HG03103 (cell line): Measurements from ENCODE around the gene SLC6A16.

Experiments used
- ATAC-seq: cut with Tn5 transposase; IDR thresholded peaks from one replicate; pipeline ENCODE4 v1.9.1; 2021; ENCODE audit warnings: low read depth; ENCODE audit not compliant: unreplicated experiment

SLC6A16 gene

DNA sequence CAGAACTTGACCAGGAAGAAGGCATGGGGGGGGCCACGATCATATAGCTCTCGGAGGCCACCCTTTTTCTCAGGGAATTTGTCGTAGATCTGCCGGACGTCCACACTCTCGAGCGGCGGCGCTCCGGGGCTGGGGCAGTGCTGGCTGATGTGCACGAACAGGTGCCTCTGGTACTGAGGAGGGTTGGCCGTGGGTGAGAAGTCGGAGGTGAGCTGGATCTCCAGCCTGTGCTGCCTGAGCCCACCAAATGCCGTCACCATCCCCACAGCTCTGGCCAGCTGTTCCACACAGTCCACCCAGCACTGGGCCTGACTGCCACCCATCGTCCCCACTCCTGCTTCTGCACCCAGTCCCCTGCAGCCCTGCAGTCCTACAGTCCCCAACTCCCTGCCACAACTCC, 22.2 kb upstream of the SLC6A16 start:
- no peak for ATAC-seq

GRCh38 chr19:49344505-49345423, 19.8 kb upstream of the SLC6A16 start:
- no peak for ATAC-seq

DNA sequence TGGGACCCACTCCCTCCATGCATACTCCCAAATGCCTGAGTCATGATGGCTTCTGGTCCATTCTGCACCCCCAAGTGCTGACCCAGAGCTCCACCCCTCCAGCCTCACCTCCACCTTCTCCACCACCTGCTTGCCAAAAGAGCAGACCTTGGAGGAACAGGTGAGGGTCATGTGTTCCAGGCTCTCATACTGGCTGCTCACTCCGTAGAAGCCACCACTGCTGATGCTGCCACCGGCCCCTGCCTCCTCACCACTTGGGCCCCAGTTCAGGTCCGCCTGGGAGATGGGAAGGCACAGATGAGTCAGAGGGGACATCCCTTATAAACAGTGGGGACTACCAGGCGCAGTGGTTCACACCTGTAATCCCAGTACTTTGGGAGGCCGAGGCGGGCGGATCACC, 18.1 kb upstream of the SLC6A16 start:
- no peak for ATAC-seq

DNA sequence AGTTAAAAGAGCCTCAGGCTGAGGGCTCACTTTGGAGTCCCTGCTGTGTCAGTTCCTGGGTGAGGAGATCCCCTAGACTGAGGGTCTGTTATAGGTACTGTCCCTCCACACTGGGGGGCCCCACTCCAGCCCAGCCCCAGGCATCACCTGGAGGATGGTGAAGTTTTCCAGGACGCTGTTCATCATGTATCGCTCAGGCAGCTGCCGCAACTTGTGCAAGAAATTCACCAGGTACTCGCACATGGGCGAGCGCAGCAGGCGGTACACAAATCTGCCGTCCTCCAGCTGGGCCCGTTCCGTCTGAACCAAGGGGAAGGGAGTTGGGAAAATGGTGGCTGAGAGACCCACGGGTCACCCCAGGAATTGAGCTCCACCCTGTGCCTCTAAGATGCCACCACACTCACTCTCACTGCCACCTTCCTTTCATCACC, 17.3 kb upstream of the SLC6A16 start:
- ATAC-seq = no peak

DNA sequence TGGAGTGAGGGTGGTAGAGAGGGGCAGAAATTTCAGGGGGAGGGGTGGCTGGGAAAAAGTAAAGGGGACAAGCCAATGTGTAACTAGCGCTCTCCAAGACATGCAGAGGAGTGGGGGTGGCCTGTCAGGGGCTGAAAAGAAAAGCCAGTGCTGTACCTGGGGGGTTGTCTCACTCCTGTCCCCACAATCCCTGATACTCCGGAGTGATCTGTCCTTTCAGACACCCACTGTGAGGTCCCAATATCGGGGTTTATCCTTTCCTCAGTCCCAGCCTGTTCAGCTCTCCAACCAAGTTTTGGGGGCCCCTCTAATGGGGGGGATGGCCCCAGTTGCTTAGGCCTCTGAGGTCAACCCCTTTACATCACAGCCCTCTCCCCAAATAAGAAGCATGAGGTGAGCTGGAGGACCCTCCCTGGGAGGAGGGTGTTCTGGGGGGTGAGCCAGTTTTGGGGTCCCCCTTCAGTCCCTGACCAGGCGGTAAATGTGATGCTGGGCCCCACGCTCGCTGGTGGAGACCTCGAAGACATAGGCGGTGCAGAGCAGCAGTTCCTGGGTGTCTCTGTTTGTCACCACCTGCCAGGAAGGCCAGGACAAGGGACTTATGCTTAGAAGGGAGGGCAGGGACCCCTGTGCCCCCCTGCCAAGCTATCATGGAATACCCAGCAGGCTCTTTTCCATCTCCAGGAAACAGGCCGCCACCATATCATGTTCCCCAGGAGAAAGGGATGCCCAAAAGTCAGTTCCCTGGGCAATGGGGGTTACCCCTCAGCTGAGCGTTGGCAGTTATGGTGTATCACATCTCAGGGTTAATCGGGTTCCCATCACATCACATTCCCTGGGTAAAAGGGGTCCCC, 16.1 kb upstream of the SLC6A16 start:
- no peak for ATAC-seq

DNA sequence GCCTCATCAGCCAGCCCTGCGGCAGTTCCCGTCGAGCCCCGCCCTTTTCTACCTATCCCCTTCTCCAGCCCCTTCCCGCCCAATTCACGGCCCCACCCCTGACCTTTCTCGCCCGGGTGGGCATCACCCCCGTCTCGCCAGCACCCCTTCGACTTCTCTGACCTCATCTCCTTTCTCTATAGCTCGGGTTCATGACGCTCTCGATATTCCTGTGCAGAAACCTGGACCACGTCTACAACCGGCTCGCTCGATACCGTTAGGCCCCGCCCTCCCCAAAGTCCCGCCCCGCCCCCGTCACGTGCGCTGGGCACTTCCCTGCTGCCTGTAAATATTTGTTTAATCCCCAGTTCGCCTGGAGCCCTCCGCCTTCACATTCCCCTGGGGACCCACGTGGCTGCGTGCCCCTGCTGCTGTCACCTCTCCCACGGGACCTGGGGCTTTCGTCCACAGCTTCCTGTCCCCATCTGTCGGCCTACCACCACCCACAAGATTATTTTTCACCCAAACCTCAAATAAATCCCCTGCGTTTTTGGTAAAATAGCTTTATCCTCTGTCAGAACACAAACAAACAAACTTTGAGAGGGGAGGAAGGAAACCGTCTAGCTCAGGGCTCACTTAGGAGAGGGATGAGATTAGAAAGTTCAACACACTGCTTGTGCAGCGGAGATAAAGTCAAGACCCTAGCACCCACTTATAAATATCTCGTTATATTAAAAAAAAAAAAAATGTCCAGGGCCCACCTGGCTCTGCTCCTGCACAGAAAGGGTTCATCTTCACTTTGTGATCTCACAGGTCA, 15.3 kb upstream of the SLC6A16 start:
- ATAC-seq = peak; percentile 45

- no peak for ATAC-seq
Observed at GRCh38 chr19:49339301-49340068, 14.5 kb upstream of the SLC6A16 start.

- ATAC-seq = no peak
Observed at GRCh38 chr19:49338691-49339300, 13.8 kb upstream of the SLC6A16 start.

DNA sequence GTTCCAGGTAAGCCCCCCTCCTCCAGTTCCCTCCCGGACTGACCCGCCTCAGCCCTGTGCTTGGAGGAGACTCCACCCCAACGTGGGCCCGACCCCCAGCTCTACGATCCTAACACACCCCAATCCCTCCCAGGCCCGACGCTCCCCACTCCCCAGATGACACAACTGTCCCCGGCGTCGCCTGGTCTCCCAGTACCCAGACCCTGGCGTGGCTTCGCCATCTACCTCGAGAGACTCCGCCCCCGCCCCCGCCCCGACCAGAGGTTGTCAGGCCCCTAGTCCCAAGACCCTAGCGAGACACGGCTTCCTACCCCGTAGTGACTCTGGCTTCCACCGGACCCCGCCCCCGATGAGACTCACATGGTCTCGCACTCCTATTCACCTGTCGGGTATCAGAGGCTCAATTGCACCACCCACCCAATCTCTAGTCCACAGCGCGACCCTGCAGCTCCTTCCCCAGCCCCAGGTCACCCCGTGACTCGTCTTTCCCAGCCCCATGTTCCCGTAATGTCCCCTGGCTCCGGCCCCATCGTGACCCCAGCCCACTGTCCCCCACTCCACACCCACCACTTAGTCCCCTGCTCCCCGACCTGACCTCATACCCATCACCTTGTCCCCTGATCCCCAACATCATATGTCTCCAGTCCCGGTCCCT, 13.2 kb upstream of the SLC6A16 start:
- ATAC-seq = no peak

GRCh38 chr19:49337267-49338022, 12.5 kb upstream of the SLC6A16 start:
- no peak for ATAC-seq

- no peak for ATAC-seq
Observed at GRCh38 chr19:49336482-49337266, 11.7 kb upstream of the SLC6A16 start.

DNA sequence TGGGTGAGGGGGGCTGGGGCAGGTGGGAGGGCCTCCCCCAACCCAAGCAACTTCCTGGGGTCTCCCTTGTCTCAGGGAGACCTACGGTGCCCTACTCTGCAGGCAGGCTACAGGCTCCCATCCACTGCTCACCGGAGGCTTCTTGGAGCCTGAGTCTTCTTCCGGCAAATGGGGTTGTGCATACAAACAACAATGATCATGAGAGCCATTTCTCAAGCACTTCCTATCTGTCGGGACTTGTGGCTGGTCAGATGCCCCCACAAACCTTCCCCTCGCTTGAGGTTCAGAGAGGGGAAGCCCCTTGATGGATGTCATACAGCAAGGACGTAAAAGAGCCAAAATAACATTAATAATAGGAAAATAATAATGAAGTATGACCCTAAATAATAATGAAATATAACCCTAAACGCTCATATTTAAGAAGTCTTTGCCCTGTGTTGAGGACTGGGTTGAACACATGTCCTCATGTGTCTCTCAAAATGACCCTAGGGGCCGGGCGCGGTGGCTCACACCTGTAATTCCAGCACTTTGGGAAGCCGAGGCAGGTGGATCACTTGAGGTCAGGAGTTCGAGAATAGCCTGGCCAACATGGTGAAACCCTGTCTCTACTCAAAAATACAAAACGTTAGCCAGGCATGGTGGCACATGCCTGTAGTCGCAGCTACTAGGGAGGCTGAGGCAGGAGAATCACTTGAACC, 10.9 kb upstream of the SLC6A16 start:
- no peak for ATAC-seq

DNA sequence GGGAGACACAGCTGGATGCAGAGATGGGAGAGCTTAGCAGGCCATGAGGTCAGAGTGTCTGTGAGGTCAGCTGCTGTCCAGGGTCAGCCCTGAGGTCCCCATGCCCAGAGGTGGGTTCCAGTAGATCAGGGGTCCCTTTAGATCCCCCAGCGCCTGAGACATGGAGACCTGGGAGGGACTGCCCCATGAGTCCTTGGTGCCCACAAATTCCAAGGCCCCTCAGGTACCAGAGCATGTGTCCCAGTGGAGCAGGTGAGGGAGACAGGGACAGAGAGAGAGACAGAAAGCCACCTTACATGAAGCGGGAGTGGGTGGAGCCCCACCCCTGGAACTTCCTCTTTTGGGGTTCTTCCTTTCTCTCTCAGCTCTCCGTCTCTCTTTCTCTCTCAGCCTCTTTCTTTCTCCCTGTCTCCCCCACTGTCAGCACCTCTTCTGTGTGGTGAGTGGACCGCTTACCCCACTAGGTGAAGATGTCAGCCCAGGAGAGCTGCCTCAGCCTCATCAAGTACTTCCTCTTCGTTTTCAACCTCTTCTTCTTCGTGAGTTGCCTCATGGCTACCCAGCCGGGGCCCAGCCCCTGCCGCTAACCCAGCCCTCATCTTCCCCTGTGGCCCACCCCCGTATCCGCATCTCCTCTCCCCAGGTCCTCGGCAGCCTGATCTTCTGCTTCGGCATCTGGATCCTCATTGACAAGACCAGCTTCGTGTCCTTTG, 10.2 kb upstream of the SLC6A16 start, which contains the start of gene CD37:
CD37 (plus strand) TSS at position 336 of the 713 bp plus-strand sequence; CDS start at position 471, 135 bp downstream.
- no peak for ATAC-seq

DNA sequence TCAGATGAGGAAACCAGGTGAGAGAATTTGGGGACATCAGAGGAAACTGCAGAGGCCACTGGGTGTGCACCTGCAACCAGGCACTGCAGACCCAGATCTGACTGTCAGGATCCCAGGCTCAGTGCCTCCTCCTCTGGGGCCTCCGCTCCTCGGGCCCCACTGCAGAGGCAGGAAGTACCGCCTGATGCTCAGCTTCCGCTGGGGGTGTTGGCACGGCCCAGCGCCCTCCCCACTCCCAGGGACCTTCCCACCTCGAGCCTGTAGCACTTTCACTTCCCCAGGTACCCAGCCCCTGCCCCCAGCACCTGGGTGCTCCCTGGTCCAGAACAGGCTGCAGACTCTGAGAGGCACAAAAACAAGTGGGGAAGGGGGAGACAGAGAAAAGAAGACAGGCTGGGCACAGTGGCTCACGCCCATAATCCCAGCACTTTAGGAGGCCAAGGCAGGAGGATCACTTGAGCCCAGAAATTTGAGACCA, 8.9 kb upstream of the SLC6A16 start:
- ATAC-seq = no peak

DNA sequence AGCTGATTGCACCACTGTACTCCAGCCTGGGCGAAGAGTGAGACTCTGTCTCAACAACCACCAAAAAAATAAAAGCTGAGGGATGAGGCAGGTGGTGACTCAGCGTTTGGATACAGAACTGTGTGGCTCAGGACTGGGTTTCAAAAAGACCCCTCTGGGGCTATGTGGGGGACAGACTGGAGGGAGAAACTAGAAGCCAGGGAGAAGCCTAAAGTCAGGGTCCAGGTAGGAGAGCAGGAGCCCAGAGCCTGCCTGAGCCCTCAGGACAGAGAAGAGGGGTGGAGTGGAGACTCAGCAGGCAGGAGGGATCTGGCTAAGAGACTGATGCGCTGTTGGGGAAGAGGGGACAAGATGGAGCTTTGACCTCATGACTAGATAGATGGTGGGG, 8.4 kb upstream of the SLC6A16 start:
- no peak for ATAC-seq
